ENCODE measurements around the gene RAI14.

Gene RAI14

GRCh38 chr5:34703767-34704713 is 47.9 kb downstream of the RAI14 start:
- 39% methylated on average over 8 of the region's 10 CpGs for WGBS
- Histone ChIP-seq H3K27me3 (ENCODE audit: insufficient read depth, low read length) (no peaks in the 10 kb centered on the region), H3K9ac (ENCODE audit: low read depth, low read length) (no peak overlapping the region), H3K4me1 (ENCODE audit: insufficient read depth, low read length) (peaks cover 56% of the 10 kb centered on the region), H3K27ac (ENCODE audit: low read depth, low read length) (peak overlapping the region; percentile 57; the same call in 1 of the 2 replicates), H3K36me3 (ENCODE audit: insufficient read depth, low read length) (no peaks in the 10 kb centered on the region; the same call in 1 of the 2 replicates), H3K4me3 (ENCODE audit: low read length) (no peak overlapping the region), H3K9me3 (ENCODE audit: insufficient read depth, low read depth, low read length) (no peaks in the 10 kb centered on the region)

- no peaks in the 10 kb centered on the region; the same call in 1 of the 2 replicates for H3K36me3 ChIP-seq (ENCODE audit: insufficient read depth, low read length)
- WGBS: 0% methylated on average over 1 of the region's 1 CpG
- no peaks in the 10 kb centered on the region for H3K9me3 ChIP-seq (ENCODE audit: insufficient read depth, low read depth, low read length)
- H3K9ac ChIP-seq (ENCODE audit: low read depth, low read length): no peak overlapping the region
- H3K27ac ChIP-seq (ENCODE audit: low read depth, low read length): no peak overlapping the region
- no peak overlapping the region for H3K4me3 ChIP-seq (ENCODE audit: low read length)
- peaks cover 39% of the 10 kb centered on the region for H3K4me1 ChIP-seq (ENCODE audit: insufficient read depth, low read length)
- no peaks in the 10 kb centered on the region for H3K27me3 ChIP-seq (ENCODE audit: insufficient read depth, low read length)
Observed at GRCh38 chr5:34706084-34706483, 50.0 kb downstream of the RAI14 start.

- Histone ChIP-seq H3K27ac (ENCODE audit: low read depth, low read length) (no peak overlapping the region), H3K4me3 (ENCODE audit: low read length) (no peak overlapping the region), H3K36me3 (ENCODE audit: insufficient read depth, low read length) (0 out of 2 replicates have a peak, but pooled peaks cover 10% of the 10 kb centered on the region), H3K27me3 (ENCODE audit: insufficient read depth, low read length) (no peaks in the 10 kb centered on the region), H3K9me3 (ENCODE audit: insufficient read depth, low read depth, low read length) (no peaks in the 10 kb centered on the region), H3K9ac (ENCODE audit: low read depth, low read length) (no peak overlapping the region), H3K4me1 (ENCODE audit: insufficient read depth, low read length) (peaks cover 34% of the 10 kb centered on the region)
- 95% methylated on average over 4 of the region's 5 CpGs for WGBS
Observed at GRCh38 chr5:34707451-34708107, 51.5 kb downstream of the RAI14 start.

- 77% methylated on average over 2 of the region's 2 CpGs for WGBS
- Histone ChIP-seq H3K27me3 (ENCODE audit: insufficient read depth, low read length) (no peaks in the 10 kb centered on the region), H3K9ac (ENCODE audit: low read depth, low read length) (no peak overlapping the region), H3K36me3 (ENCODE audit: insufficient read depth, low read length) (0 out of 2 replicates have a peak, but pooled peaks cover 10% of the 10 kb centered on the region), H3K4me1 (ENCODE audit: insufficient read depth, low read length) (peaks cover 24% of the 10 kb centered on the region), H3K27ac (ENCODE audit: low read depth, low read length) (no peak overlapping the region), H3K9me3 (ENCODE audit: insufficient read depth, low read depth, low read length) (no peaks in the 10 kb centered on the region), H3K4me3 (ENCODE audit: low read length) (no peak overlapping the region)
Observed at GRCh38 chr5:34708777-34709176, 52.6 kb downstream of the RAI14 start.

GRCh38 chr5:34709861-34710673 is 53.9 kb downstream of the RAI14 start:
- Histone ChIP-seq H3K27me3 (ENCODE audit: insufficient read depth, low read length) (no peaks in the 10 kb centered on the region), H3K27ac (ENCODE audit: low read depth, low read length) (no peak overlapping the region), H3K4me1 (ENCODE audit: insufficient read depth, low read length) (peaks cover 11% of the 10 kb centered on the region), H3K9ac (ENCODE audit: low read depth, low read length) (no peak overlapping the region), H3K4me3 (ENCODE audit: low read length) (no peak overlapping the region), H3K9me3 (ENCODE audit: insufficient read depth, low read depth, low read length) (no peaks in the 10 kb centered on the region), H3K36me3 (ENCODE audit: insufficient read depth, low read length) (0 out of 2 replicates have a peak, but pooled peaks cover 10% of the 10 kb centered on the region)
- 91% methylated on average over 6 of the region's 6 CpGs for WGBS

GRCh38 chr5:34712565-34712964 is 56.4 kb downstream of the RAI14 start:
- no peak overlapping the region for H3K4me3 ChIP-seq (ENCODE audit: low read length)
- 97% methylated on average over 4 of the region's 4 CpGs for WGBS
- H3K4me1 ChIP-seq (ENCODE audit: insufficient read depth, low read length): peaks cover 17% of the 10 kb centered on the region
- 0 out of 2 replicates have a peak, but pooled peaks cover 10% of the 10 kb centered on the region for H3K36me3 ChIP-seq (ENCODE audit: insufficient read depth, low read length)
- no peaks in the 10 kb centered on the region for H3K9me3 ChIP-seq (ENCODE audit: insufficient read depth, low read depth, low read length)
- no peaks in the 10 kb centered on the region for H3K27me3 ChIP-seq (ENCODE audit: insufficient read depth, low read length)
- no peak overlapping the region for H3K27ac ChIP-seq (ENCODE audit: low read depth, low read length)
- no peak overlapping the region for H3K9ac ChIP-seq (ENCODE audit: low read depth, low read length)

GRCh38 chr5:34715711-34716110 is 59.6 kb downstream of the RAI14 start:
- no peak overlapping the region for H3K4me3 ChIP-seq (ENCODE audit: low read length)
- H3K9me3 ChIP-seq (ENCODE audit: insufficient read depth, low read depth, low read length): no peaks in the 10 kb centered on the region
- H3K27me3 ChIP-seq (ENCODE audit: insufficient read depth, low read length): no peaks in the 10 kb centered on the region
- 0 out of 2 replicates have a peak, but pooled peaks cover 10% of the 10 kb centered on the region for H3K36me3 ChIP-seq (ENCODE audit: insufficient read depth, low read length)
- WGBS: no CpG with 5 or more reads among the region's 1 CpG
- no peak overlapping the region for H3K27ac ChIP-seq (ENCODE audit: low read depth, low read length)
- peaks cover 34% of the 10 kb centered on the region for H3K4me1 ChIP-seq (ENCODE audit: insufficient read depth, low read length)
- no peak overlapping the region for H3K9ac ChIP-seq (ENCODE audit: low read depth, low read length)

GRCh38 chr5:34716986-34717385 is 60.9 kb downstream of the RAI14 start:
- Histone ChIP-seq H3K4me1 (ENCODE audit: insufficient read depth, low read length) (peaks cover 34% of the 10 kb centered on the region), H3K9me3 (ENCODE audit: insufficient read depth, low read depth, low read length) (no peaks in the 10 kb centered on the region), H3K4me3 (ENCODE audit: low read length) (no peak overlapping the region), H3K27ac (ENCODE audit: low read depth, low read length) (peak overlapping the region; percentile 87), H3K36me3 (ENCODE audit: insufficient read depth, low read length) (0 out of 2 replicates have a peak, but pooled peaks cover 4% of the 10 kb centered on the region), H3K9ac (ENCODE audit: low read depth, low read length) (peak overlapping the region; percentile 3; the same call in 1 of the 2 replicates), H3K27me3 (ENCODE audit: insufficient read depth, low read length) (no peaks in the 10 kb centered on the region)
- WGBS: 100% methylated on average over 1 of the region's 2 CpGs

- peaks cover 34% of the 10 kb centered on the region for H3K4me1 ChIP-seq (ENCODE audit: insufficient read depth, low read length)
- peak overlapping the region; percentile 3; the same call in 1 of the 2 replicates for H3K9ac ChIP-seq (ENCODE audit: low read depth, low read length)
- no peaks in the 10 kb centered on the region for H3K36me3 ChIP-seq (ENCODE audit: insufficient read depth, low read length)
- no peaks in the 10 kb centered on the region for H3K27me3 ChIP-seq (ENCODE audit: insufficient read depth, low read length)
- 35% methylated on average over 8 of the region's 9 CpGs for WGBS
- no peaks in the 10 kb centered on the region for H3K9me3 ChIP-seq (ENCODE audit: insufficient read depth, low read depth, low read length)
- H3K27ac ChIP-seq (ENCODE audit: low read depth, low read length): peak overlapping the region; percentile 87
- H3K4me3 ChIP-seq (ENCODE audit: low read length): no peak overlapping the region
Observed at GRCh38 chr5:34717426-34718327, 61.5 kb downstream of the RAI14 start.

- 14% methylated on average over 2 of the region's 4 CpGs for WGBS
- Histone ChIP-seq H3K4me3 (ENCODE audit: low read length) (no peak overlapping the region; the same call in 1 of the 2 replicates), H3K9me3 (ENCODE audit: insufficient read depth, low read depth, low read length) (no peaks in the 10 kb centered on the region), H3K36me3 (ENCODE audit: insufficient read depth, low read length) (no peaks in the 10 kb centered on the region), H3K27ac (ENCODE audit: low read depth, low read length) (peak overlapping the region; percentile 87), H3K27me3 (ENCODE audit: insufficient read depth, low read length) (no peaks in the 10 kb centered on the region), H3K4me1 (ENCODE audit: insufficient read depth, low read length) (peaks cover 34% of the 10 kb centered on the region), H3K9ac (ENCODE audit: low read depth, low read length) (no peak overlapping the region; the same call in 1 of the 2 replicates)
Observed at GRCh38 chr5:34718516-34718915, 62.4 kb downstream of the RAI14 start.

Measured in HUES64 (cell line).